MV-4-11 (cell line): ENCODE data around the gene MAPKAPK3.

Experiments used
- DNase-seq: peaks from one replicate; lab custom pipeline; 2025; lab: John Stamatoyannopoulos, UW

MAPKAPK3 gene

GRCh38 chr3:50627407-50628051 is 10.6 kb downstream of the MAPKAPK3 start:
- peak; percentile 45 for DNase-seq

- no peak for DNase-seq
Observed at GRCh38 chr3:50628601-50629000, 11.7 kb downstream of the MAPKAPK3 start.

GRCh38 chr3:50630394-50630793 is 13.4 kb downstream of the MAPKAPK3 start:
- DNase-seq = no peak

- no peak for DNase-seq
Observed at GRCh38 chr3:50630877-50631276, 13.9 kb downstream of the MAPKAPK3 start.

DNA sequence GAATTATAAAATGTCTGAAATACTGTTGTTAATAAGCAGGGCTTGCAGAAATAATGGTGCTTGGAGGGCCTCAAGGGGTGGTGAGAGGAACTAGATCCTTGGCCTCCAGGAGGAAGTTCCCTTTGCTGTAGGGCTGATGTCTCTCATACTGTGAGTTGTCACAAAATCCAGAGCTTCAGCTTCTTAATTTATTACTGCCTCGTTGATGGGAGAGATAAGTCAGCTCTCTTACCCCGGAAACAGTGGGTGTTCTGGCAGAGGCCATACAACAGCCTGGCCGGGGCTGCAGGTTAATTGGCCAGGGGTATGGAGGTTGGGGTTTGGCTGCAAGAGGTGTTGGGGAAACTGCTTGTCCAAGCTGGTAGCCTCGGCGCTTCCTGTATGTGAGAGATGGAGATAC is 15.5 kb downstream of the MAPKAPK3 start:
- DNase-seq = peak; percentile 77

- DNase-seq = peak; percentile 50
Observed at GRCh38 chr3:50633230-50633790, 16.4 kb downstream of the MAPKAPK3 start.

DNA sequence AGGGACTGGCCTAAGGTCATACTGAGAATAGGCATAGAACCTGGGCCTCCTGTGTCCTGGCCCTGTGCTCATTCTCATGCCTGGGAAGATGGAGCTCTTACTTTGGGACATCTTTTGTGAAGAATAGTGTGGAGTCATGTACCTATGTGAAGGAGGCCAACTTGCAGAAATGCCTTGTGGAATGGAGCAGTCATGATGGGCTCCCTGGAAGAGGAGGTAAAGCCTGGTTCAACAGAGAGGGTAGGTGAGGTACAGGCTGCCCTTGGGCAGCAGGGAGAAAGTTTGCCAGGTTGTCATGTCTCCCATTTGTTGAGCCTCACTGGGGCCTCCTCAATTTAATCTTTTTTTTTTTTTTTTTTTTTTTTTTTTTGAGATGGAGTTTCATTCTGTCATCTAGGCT is 18.1 kb downstream of the MAPKAPK3 start:
- DNase-seq = no peak

DNA sequence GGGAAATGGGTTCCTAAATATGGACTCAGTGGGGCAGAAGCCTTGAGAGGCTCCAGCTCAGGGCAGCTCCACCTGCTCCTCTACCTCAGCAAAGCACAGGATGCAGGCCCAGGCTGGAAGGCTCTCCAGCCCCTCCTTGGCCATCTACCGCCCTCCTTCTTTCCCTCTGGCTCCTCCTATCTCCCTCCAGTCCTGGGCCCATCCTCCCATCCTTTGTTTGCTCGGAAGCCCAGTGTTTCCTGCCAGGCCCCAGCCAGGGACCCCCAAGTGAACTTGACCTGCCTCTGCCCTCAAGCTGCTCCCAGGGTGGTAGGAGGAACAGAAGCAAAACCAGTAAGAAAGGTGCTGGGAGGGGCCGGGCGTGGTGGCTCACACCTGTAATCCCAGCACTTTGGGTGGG is 20.1 kb downstream of the MAPKAPK3 start:
- no peak for DNase-seq

DNA sequence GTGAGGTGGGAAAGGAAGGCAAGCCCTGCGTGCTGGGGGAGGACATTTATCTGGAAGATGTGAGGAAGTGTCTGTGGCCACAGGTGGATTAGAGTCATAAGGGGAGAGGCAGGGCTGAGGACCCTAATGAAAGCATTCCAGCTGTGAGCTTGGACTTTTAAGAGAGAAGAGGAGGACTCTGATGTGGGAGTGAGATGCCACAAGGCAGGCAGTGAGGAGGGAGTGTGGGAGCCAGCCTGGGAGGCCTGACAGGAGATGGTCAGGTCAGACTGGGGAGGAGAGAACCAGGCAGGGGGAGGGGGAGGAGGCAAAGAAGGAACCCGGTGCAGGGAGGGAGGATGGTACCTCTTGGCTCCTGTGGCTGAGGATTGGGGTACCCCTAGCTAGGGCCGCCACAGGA is 21.0 kb downstream of the MAPKAPK3 start:
- DNase-seq = no peak

- DNase-seq = no peak
Observed at GRCh38 chr3:50639055-50639494, 22.1 kb downstream of the MAPKAPK3 start.

DNA sequence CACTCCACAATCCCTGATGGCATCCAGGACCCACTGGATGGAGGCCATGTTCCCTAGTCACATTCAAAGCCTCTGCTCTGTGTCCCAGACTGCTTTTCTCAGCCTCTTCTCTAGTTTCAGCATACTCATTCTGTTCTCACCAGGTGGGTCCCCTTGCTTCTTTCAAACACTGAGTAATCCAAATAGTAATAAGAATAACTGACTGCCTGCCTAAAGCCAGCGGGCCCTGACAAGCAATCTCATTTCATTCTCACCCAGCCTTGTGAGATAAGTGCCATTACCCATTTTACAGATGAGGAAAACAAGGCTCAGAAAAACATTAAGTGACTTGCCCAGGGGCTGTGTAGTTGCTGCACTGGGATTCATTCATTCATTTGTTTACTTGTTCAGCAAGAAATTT is 25.4 kb downstream of the MAPKAPK3 start:
- no peak for DNase-seq

- no peak for DNase-seq
Observed at GRCh38 chr3:50644561-50644960, 27.6 kb downstream of the MAPKAPK3 start.

DNA sequence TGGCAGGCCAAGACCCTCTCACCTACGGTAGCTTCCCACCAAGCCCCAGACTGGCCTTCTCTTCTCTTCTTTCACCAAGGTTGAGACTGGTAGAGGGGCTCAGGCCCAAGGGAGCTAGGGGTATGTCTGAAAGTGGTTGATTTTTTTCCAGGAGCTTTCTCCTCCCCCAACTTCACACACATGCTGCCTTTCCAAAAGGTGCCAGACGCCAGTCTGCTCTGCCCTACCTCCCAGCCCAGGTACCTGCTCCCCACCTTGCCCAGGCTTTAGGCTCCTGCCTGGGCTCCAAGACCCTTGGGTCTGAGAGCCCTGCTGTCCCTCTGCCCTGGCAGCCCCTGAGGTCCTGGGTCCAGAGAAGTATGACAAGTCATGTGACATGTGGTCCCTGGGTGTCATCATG is 28.4 kb downstream of the MAPKAPK3 start:
- DNase-seq = no peak

- DNase-seq = no peak
Observed at GRCh38 chr3:50648313-50648712, 31.4 kb downstream of the MAPKAPK3 start.

DNA sequence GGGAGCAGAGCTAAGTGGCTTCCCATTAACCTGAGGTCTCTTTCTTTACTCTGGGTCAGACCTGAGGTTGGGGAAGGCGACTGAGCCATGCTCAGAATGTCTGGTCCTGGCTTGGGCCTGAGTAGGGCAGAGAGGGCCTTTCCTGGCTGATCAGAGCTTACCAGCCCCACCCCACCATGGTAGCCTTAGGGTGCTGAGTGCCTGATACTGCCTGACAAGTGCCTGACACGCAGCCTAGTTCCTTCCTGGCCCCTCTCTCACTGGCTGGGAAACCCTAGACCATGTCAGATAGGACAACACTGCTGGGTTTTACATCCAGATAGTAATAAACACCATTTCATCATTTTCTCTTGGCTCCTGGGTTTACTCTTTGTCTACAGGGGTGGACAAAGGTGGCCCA is 32.0 kb downstream of the MAPKAPK3 start:
- no peak for DNase-seq

GRCh38 chr3:50649451-50649931 is 32.5 kb downstream of the MAPKAPK3 start:
- no peak for DNase-seq

DNA sequence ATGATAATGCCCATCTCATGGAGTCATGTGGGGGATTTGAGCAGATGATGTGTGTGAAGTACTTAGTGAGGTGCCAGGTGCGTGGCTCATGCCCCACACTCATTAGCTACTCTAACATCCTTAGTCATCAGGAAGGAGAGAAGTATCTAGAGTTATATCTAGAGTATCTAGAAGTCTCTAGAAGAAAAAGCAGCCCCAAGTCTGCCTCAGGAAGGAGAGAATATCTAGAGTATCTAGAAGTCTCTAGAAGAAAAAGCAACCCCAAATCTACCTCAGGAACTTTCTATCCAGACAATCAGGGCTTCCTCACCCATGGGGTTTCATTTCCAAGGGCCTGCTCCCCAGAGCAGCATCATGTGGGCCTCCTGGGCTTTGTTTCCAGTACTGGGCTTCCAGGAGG is 33.1 kb downstream of the MAPKAPK3 start:
- DNase-seq = no peak

GRCh38 chr3:50651445-50651844 is 34.5 kb downstream of the MAPKAPK3 start:
- no peak for DNase-seq

DNA sequence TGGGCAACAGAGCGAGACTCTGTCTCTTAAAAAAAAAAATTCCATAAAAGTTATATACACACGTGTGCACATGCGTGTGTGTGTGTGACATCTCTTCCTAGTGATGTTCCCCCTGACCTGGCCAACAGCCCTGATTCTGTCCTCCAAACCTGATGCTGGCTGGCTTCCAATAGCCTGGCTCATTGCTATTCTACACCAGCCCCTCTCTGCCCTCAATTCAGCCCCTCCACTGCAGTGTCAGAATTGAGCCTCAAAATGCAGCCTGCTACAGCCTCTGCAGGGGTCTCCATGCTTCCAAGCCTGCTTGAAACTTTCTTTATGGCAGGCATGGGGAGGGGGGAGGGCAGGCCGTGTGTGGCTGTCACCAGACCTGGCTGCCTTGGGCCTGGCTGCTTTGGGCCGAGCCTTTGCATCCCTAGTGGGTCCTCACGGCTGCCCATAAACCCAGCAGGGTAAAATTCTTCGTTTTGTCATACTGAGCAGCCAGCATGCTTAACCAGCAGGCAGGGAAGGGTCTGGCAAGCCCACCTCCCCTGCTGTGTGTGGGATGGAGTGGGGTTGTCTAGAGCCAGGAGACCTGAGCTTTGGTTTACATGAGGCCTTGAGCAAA is 35.1 kb downstream of the MAPKAPK3 start:
- no peak for DNase-seq

DNA sequence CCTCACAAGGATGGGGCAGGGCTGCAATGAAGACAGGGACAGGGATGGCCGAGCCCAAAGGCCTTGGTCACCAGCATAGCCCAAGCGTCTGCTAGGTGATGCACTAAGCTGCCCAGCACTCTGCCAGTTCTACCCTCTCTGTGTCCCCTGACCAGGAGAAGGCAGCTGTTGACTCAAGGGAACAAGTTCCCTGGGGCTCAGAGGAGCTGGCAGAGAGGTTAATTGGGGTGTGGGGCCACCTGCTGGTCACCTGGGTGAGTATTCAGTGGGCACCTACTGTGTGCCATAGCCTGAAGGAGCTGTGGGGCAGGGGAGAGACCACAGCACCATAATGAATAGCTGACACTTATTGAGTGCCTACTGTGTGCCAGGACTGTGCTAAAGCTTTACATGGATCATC is 35.8 kb downstream of the MAPKAPK3 start:
- peak; percentile 38 for DNase-seq

DNA sequence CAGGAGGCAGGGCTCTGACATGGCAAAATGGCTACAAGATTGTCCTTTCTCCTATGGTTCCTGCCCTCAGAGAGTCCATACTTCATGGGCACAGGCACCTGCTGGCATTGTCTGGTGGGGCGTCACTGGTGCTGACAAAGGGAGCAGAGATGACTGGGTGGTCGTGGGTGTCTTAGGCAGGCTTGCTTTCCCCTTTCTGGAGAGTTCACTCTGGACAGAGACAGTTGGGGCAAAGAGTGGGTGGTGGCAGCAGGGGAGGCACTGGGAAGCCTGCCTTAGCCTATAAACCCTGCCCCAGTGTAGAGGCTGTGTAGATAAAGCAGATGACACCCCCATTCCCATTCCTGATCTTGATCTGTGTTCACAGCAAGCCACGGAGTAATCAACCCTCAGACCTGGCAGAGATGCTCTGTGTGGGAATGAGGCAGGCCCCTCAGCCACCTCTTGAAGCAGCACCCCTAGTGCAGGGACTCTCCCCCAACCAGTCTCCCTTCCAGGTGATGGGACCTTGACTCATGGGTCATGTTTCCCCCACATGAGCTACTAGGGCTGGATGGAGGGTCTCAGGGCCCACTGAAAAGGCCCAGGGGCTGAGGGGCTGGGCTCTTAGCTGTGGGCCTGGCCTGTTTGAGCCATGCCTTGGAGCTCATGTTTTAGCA is 37.1 kb downstream of the MAPKAPK3 start:
- no peak for DNase-seq

DNA sequence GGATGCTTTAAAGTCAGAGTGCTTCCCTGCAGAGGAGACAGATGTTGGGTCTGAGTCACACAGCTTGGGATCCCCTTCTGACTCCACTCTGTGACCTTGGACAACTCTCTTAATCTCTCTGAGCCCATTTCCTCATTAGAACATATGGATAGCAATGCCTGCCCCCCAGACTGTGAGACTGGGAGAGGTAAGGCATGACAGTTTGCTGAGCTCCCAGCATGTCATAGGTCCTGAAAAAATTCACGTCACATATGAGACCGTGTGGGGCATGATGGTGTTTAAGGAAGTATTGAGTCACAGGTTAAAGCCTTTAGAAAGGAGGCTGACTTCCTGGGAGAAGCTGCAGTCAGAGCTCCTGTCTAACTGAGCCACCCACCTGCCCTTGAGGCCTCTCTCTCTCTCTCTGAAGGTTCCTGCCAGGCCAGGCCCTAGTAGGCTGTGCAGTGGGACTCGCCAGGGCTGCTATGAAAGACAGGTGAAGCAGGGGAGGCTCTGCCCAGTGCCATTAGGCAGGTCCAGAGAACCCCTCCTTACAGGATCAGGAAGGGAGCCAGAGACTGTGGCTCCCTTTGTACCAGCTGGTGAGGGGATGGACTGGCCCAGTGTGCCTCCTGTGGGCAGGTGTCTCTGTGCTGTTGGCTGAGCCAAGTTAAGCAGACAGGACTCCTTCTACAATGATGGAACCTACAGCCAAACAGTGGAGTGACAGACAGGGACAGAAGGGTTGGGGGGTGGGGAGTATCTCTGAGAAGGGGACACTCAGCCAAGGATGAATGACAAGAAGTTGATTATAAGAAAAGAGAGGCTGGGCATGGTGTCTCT is 38.3 kb downstream of the MAPKAPK3 start:
- peak; percentile 47 for DNase-seq
